ENCODE data around the gene PSMD2.

Gene PSMD2

GRCh38 chr3:184341925-184342324 lies 42.9 kb downstream of the PSMD2 start:
- TF ChIP-seq, protein P1, sequence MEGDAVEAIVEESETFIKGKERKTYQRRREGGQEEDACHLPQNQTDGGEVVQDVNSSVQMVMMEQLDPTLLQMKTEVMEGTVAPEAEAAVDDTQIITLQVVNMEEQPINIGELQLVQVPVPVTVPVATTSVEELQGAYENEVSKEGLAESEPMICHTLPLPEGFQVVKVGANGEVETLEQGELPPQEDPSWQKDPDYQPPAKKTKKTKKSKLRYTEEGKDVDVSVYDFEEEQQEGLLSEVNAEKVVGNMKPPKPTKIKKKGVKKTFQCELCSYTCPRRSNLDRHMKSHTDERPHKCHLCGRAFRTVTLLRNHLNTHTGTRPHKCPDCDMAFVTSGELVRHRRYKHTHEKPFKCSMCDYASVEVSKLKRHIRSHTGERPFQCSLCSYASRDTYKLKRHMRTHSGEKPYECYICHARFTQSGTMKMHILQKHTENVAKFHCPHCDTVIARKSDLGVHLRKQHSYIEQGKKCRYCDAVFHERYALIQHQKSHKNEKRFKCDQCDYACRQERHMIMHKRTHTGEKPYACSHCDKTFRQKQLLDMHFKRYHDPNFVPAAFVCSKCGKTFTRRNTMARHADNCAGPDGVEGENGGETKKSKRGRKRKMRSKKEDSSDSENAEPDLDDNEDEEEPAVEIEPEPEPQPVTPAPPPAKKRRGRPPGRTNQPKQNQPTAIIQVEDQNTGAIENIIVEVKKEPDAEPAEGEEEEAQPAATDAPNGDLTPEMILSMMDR (conservative IDR thresholded peaks at IDR 0.05; ENCODE audit: low read depth, low read length) = no peak
- H3K4me3 ChIP-seq (ENCODE audit: low read length) = no peak overlapping the region
- no peak for DNase-seq (ENCODE audit: low read depth)

DNA sequence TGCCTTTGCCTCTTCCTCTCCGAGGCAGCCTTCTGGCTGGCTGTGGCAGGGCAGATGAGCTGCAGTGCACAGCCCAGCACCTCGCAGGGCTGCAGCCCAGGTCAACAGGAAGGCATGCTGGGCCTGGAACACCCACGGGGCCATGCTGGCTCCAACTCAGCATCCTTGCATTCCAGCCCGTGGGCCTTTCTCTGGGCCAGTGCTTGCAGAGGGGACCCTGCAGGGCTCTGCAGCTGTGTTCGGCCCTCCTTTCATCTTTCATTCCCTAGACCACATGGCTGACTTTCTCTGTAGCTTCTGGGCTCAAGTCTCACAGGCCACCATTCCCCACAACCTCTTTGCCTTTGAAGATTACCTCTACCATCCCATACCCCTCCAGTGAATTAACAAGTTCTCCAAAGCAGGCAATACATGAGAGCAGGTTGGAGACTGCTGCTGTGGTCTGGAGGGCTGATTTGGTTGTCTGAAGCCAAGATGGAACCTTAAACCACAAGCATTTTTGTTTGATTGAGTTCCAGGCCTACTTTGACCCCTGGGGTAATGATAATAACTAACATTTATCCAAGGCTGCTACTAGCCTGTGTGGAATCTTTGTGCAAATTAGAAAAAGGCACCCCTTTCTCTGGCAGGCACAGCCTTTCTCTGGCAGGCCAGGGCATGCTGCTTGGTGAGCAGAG lies 44.3 kb downstream of the PSMD2 start:
- no peak for DNase-seq (ENCODE audit: low read depth)
- H3K4me3 ChIP-seq (ENCODE audit: low read length) = no peak overlapping the region
- TF ChIP-seq, protein P1 (conservative IDR thresholded peaks at IDR 0.05; ENCODE audit: low read depth, low read length) = no peak

DNA sequence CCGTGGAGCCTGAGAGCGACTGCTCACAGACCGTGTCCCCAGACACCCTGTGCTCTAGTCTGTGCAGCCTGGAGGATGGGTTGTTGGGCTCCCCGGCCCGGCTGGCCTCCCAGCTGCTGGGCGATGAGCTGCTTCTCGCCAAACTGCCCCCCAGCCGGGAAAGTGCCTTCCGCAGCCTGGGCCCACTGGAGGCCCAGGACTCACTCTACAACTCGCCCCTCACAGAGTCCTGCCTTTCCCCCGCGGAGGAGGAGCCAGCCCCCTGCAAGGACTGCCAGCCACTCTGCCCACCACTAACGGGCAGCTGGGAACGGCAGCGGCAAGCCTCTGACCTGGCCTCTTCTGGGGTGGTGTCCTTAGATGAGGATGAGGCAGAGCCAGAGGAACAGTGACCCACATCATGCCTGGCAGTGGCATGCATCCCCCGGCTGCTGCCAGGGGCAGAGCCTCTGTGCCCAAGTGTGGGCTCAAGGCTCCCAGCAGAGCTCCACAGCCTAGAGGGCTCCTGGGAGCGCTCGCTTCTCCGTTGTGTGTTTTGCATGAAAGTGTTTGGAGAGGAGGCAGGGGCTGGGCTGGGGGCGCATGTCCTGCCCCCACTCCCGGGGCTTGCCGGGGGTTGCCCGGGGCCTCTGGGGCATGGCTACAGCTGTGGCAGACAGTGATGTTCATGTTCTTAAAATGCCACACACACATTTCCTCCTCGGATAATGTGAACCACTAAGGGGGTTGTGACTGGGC lies 45.7 kb downstream of the PSMD2 start:
- no peak for DNase-seq (ENCODE audit: low read depth)
- no peak overlapping the region for H3K4me3 ChIP-seq (ENCODE audit: low read length)
- TF ChIP-seq, protein P1 (conservative IDR thresholded peaks at IDR 0.05; ENCODE audit: low read depth, low read length) = no peak

DNA sequence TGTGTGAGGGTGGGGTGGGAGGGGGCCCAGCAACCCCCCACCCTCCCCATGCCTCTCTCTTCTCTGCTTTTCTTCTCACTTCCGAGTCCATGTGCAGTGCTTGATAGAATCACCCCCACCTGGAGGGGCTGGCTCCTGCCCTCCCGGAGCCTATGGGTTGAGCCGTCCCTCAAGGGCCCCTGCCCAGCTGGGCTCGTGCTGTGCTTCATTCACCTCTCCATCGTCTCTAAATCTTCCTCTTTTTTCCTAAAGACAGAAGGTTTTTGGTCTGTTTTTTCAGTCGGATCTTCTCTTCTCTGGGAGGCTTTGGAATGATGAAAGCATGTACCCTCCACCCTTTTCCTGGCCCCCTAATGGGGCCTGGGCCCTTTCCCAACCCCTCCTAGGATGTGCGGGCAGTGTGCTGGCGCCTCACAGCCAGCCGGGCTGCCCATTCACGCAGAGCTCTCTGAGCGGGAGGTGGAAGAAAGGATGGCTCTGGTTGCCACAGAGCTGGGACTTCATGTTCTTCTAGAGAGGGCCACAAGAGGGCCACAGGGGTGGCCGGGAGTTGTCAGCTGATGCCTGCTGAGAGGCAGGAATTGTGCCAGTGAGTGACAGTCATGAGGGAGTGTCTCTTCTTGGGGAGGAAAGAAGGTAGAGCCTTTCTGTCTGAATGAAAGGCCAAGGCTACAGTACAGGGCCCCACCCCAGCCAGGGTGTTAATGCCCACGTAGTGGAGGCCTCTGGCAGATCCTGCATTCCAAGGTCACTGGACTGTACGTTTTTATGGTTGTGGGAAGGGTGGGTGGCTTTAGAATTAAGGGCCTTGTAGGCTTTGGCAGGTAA lies 46.5 kb downstream of the PSMD2 start:
- peak; percentile 58 for DNase-seq (ENCODE audit: low read depth)
- TF ChIP-seq, protein P1 (conservative IDR thresholded peaks at IDR 0.05; ENCODE audit: low read depth, low read length) = peak; percentile 69

GRCh38 chr3:184346480-184347190 lies 47.6 kb downstream of the PSMD2 start:
- no peak for DNase-seq (ENCODE audit: low read depth)
- TF ChIP-seq, protein P1 (conservative IDR thresholded peaks at IDR 0.05; ENCODE audit: low read depth, low read length) = no peak
- no peak overlapping the region for H3K4me3 ChIP-seq (ENCODE audit: low read length)

More for the DNA sequence above, 46.5 kb downstream of the PSMD2 start:
- H3K4me3 ChIP-seq (ENCODE audit: low read length) = no peak overlapping the region

DNA sequence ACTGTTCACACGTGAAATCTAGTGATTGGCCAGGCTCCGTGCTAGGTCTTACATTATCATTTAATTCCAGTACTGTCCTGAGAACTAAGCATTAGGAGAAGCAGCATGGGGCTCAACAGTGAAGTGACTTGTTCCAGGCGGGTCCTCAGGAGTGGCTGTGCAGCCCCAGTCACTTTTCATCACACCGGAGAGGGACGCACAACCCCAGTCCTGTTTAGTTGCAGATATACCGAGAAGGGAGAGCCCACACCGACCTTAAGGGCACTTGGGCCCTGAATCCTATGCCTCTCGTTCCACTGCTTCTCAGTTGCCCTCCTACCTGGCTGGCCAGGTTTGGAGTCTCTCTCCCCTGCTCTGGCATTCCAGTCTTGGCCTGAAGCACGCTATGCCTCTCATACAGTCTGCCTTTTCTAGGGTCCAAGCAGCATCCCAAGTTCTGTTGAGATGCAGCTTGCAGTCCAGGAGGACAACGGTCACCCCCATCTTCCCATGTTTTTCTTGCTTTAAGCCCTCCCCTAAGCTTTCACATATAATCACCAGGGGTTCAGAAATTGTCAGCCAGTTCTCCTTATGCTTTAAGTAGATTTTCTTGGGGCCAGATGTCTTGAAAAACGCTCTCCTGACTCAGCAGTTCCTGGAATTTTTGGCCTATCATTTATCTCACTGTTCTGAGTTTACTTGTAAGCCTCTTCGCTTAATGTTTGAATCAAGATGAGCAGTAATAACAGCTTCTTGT lies 48.4 kb downstream of the PSMD2 start:
- TF ChIP-seq, protein P1 (conservative IDR thresholded peaks at IDR 0.05; ENCODE audit: low read depth, low read length) = no peak
- H3K4me3 ChIP-seq (ENCODE audit: low read length) = no peak overlapping the region
- no peak for DNase-seq (ENCODE audit: low read depth)
